Stimulated activated CD4-positive, alpha-beta T cell treated with anti-CD3 and anti-CD28 coated beads, Interleukin-1b, Interleukin-23, amount 100 ng/mL, for 24 hours (primary cell): ENCODE results near the gene UACA.

Source experiments
- DNase-seq, 4 experiments: peaks; one replicate each; pipeline ENCODE4 v3.0.0-alpha.2; 2020; ENCODE audit warnings: low read depth in 4 of 4, low spot score in 1 of 4

The UACA gene

GRCh38 chr15:70788114-70789049 is 25.0 kb upstream of the UACA start:
- no peak for DNase-seq

- no peak for DNase-seq
These were observed 23.6 kb upstream of the UACA start for GRCh38 chr15:70786996-70787395.

GRCh38 chr15:70783610-70784022 is 20.3 kb upstream of the UACA start:
- no peak for DNase-seq

- no peak for DNase-seq
These were observed 19.7 kb upstream of the UACA start for GRCh38 chr15:70783041-70783440.

- DNase-seq = no peak
These were observed 17.9 kb upstream of the UACA start for GRCh38 chr15:70781236-70781635.

- DNase-seq = no peak
These were observed 15.1 kb upstream of the UACA start for GRCh38 chr15:70778258-70779076.

GRCh38 chr15:70777170-70777926 is 14.0 kb upstream of the UACA start:
- no peak for DNase-seq

GRCh38 chr15:70775160-70775559 is 11.8 kb upstream of the UACA start:
- DNase-seq = no peak

GRCh38 chr15:70772402-70772801 is 9.0 kb upstream of the UACA start:
- no peak for DNase-seq

GRCh38 chr15:70770863-70771262 is 7.5 kb upstream of the UACA start:
- DNase-seq = no peak

- DNase-seq = no peak
These were observed 5.0 kb upstream of the UACA start for GRCh38 chr15:70768257-70768883.

- DNase-seq = no peak
These were observed 4.3 kb upstream of the UACA start for GRCh38 chr15:70767667-70768066.

- DNase-seq = no peak
These were observed 3.2 kb upstream of the UACA start for GRCh38 chr15:70766597-70766996.

- no peak for DNase-seq
These were observed 2.3 kb upstream of the UACA start for GRCh38 chr15:70765504-70766281.

- DNase-seq = no peak
These were observed 782 bp upstream of the UACA start for GRCh38 chr15:70763950-70764730.

- peak in 1 of 4 experiments; percentile 0 for DNase-seq
These were observed 764 bp downstream of the UACA start for GRCh38 chr15:70762469-70763119.

- no peak for DNase-seq
These were observed 1.4 kb downstream of the UACA start for GRCh38 chr15:70761931-70762468.

GRCh38 chr15:70761046-70761445 is 2.3 kb downstream of the UACA start:
- no peak for DNase-seq
